Effector memory CD8-positive, alpha-beta T cell (primary cell): ENCODE measurements around the gene TTN.

Experiments used
- ATAC-seq: fragments of 150-1000 bp; cut with Tn5 transposase; replicated peaks from 2 replicates; pipeline ENCODE4 v1.10.0; 2021; ENCODE audit warnings: mild to moderate bottlenecking, moderate library complexity
- DNase-seq, 3 experiments: peaks; one replicate each; pipeline ENCODE4 v3.0.0; 2021
- H3K27ac Mint-ChIP-seq, 2 donors: one replicate each; pipeline ENCODE4 v1.8.0; 2022; ENCODE audit warnings: mild to moderate bottlenecking in 2 of 2, mixed read lengths in 2 of 2, moderate library complexity in 2 of 2
- H3K27me3 Mint-ChIP-seq, 2 donors: one replicate each; pipeline ENCODE4 v1.8.0; 2022; ENCODE audit warnings: mixed read lengths in 2 of 2
- H3K36me3 Mint-ChIP-seq: one replicate; pipeline ENCODE4 v1.8.0; 2022; ENCODE audit warnings: mild to moderate bottlenecking, moderate library complexity, mixed read lengths; ENCODE audit not compliant: insufficient read depth
- H3K4me1 Mint-ChIP-seq, 2 donors: one replicate each; pipeline ENCODE4 v1.8.0; 2022; ENCODE audit warnings: low read depth in 2 of 2, mixed read lengths in 2 of 2
- H3K4me3 Mint-ChIP-seq, 2 donors: one replicate each; pipeline ENCODE4 v1.8.0; 2022; ENCODE audit warnings: mild to moderate bottlenecking in 2 of 2, mixed read lengths in 2 of 2, moderate library complexity in 2 of 2
- H3K9me3 Mint-ChIP-seq, 2 donors: one replicate each; pipeline ENCODE4 v1.8.0; 2022; ENCODE audit warnings: mixed read lengths in 2 of 2

The TTN gene

GRCh38 chr2:178523596-178524134 is 283.6 kb downstream of the TTN start:
- Mint-ChIP-seq H3K4me1 (peaks cover 15 to 19% of the 10 kb centered on the region in 2 donors), H3K4me3 (peak overlapping the region; percentile 89 to 92), H3K27me3 (no peaks in the 10 kb centered on the region), H3K36me3 (peaks cover 4% of the 10 kb centered on the region), H3K27ac (peak overlapping the region; percentile 83 to 94), H3K9me3 (no peaks in the 10 kb centered on the region)
- no peak for DNase-seq
- ATAC-seq, result peak; percentile 5

DNA sequence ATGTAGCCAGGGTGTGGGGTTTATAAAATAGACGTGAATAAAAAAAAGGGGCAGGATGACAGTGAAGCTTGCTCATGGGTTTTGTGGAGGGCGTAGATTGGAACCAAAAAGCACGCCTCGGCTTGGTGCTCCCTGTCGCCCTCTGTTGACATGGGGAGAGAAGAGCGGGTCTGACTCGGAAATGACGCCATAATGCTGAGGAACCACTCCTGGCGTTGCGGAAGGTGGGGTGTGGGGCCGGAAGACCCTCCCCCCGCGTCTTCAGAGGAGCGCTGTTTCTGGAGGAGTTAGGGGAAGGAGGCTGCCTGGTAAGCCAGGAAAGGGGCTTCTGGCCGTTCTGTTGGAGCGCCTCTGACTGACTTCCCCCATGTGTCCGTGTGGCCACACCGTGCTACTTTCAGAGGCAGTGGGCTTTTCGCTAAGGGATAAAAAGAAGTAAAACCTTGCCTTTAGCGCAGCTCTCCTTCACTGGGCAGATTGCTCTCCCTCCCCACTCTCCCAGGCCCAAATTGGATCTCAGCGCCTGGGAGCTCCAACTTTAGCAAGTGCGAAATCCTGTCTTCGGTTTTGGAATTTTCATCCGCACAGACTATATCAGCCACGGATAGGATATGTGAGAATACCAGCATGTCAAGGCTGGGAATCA is 284.1 kb downstream of the TTN start:
- peaks cover 4% of the 10 kb centered on the region for H3K36me3 Mint-ChIP-seq
- H3K27ac Mint-ChIP-seq, result peak overlapping the region; percentile 83 to 94
- no peaks in the 10 kb centered on the region for H3K9me3 Mint-ChIP-seq
- peak; percentile 99 for ATAC-seq
- peak overlapping the region; percentile 89 to 92 for H3K4me3 Mint-ChIP-seq
- peak; percentile 78 to 84 (median 80) for DNase-seq
- peaks cover 15 to 17% of the 10 kb centered on the region in 2 donors for H3K4me1 Mint-ChIP-seq
- no peaks in the 10 kb centered on the region for H3K27me3 Mint-ChIP-seq

GRCh38 chr2:178521304-178522150 is 285.7 kb downstream of the TTN start:
- Mint-ChIP-seq H3K36me3 (peaks cover 4% of the 10 kb centered on the region), H3K27ac (peak overlapping the region; percentile 4 to 59), H3K4me1 (peaks cover 13 to 14% of the 10 kb centered on the region in 2 donors), H3K27me3 (no peaks in the 10 kb centered on the region), H3K4me3 (no peak overlapping the region), H3K9me3 (no peaks in the 10 kb centered on the region)
- DNase-seq, result no peak
- no peak for ATAC-seq

- Mint-ChIP-seq H3K27me3 (no peaks in the 10 kb centered on the region), H3K36me3 (no peaks in the 10 kb centered on the region), H3K27ac (no peak overlapping the region), H3K9me3 (no peaks in the 10 kb centered on the region), H3K4me1 (peaks cover 6 to 8% of the 10 kb centered on the region in 2 donors), H3K4me3 (no peak overlapping the region)
- ATAC-seq, result no peak
- DNase-seq, result no peak
Observed at GRCh38 chr2:178517496-178517895, 289.7 kb downstream of the TTN start.

- Mint-ChIP-seq H3K4me1 (peaks cover 6 to 8% of the 10 kb centered on the region in 2 donors), H3K27ac (peak overlapping the region in 1 of 2 donors; percentile 46), H3K4me3 (no peak overlapping the region), H3K27me3 (no peaks in the 10 kb centered on the region), H3K9me3 (no peaks in the 10 kb centered on the region), H3K36me3 (peaks cover 13% of the 10 kb centered on the region)
- DNase-seq (no peak), ATAC-seq (peak; percentile 91)
Observed at GRCh38 chr2:178514664-178515063, 292.6 kb downstream of the TTN start.

- no peaks in the 10 kb centered on the region for H3K9me3 Mint-ChIP-seq
- H3K4me3 Mint-ChIP-seq, result no peak overlapping the region
- H3K27me3 Mint-ChIP-seq, result no peaks in the 10 kb centered on the region
- peaks cover 6 to 8% of the 10 kb centered on the region in 2 donors for H3K4me1 Mint-ChIP-seq
- H3K36me3 Mint-ChIP-seq, result peaks cover 16% of the 10 kb centered on the region
- no peak for ATAC-seq
- DNase-seq, result no peak
- H3K27ac Mint-ChIP-seq, result no peak overlapping the region
Observed at GRCh38 chr2:178513876-178514275, 293.3 kb downstream of the TTN start.

- no peaks in the 10 kb centered on the region for H3K27me3 Mint-ChIP-seq
- DNase-seq (no peak), ATAC-seq (no peak)
- peaks cover 8 to 10% of the 10 kb centered on the region in 2 donors for H3K4me1 Mint-ChIP-seq
- peak overlapping the region in 1 of 2 donors; percentile 67 for H3K27ac Mint-ChIP-seq
- H3K4me3 Mint-ChIP-seq, result no peak overlapping the region
- H3K36me3 Mint-ChIP-seq, result peaks cover 16% of the 10 kb centered on the region
- no peaks in the 10 kb centered on the region for H3K9me3 Mint-ChIP-seq
Observed at GRCh38 chr2:178512484-178512883, 294.7 kb downstream of the TTN start.

DNA sequence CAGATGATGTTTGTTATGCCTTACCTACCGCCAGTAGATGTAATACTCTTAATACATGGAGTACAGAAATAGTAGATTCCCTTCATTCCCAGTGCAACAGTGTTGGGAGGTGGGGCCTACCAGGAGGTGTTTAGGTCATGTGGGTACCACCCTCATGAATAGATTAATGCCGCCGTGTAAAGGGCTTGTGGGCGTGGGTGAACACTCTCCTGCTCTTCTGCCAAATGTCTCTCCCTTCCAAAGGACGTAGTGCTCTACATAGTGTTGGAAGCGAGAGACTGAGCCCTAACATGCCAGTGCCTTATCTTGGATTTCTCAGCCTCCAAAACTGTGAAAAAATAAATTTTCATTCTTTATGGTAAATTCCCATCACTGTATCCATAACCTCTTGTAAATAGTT is 296.8 kb downstream of the TTN start:
- Mint-ChIP-seq H3K9me3 (no peaks in the 10 kb centered on the region), H3K27me3 (no peaks in the 10 kb centered on the region), H3K27ac (no peak overlapping the region), H3K4me1 (peaks cover 8 to 10% of the 10 kb centered on the region in 2 donors), H3K36me3 (peaks cover 28% of the 10 kb centered on the region), H3K4me3 (no peak overlapping the region)
- DNase-seq (no peak), ATAC-seq (no peak)

- no peaks in the 10 kb centered on the region for H3K27me3 Mint-ChIP-seq
Observed at GRCh38 chr2:178508646-178509045, 298.6 kb downstream of the TTN start.

GRCh38 chr2:178506949-178507348 is 300.3 kb downstream of the TTN start:
- H3K4me1 Mint-ChIP-seq, result peaks cover 0 to 4% of the 10 kb centered on the region in 2 donors
- ATAC-seq, result no peak
- no peaks in the 10 kb centered on the region for H3K9me3 Mint-ChIP-seq
- no peak for DNase-seq
- H3K36me3 Mint-ChIP-seq, result peaks cover 51% of the 10 kb centered on the region
- peak overlapping the region; percentile 15 to 62 for H3K27ac Mint-ChIP-seq
- no peak overlapping the region for H3K4me3 Mint-ChIP-seq
- H3K27me3 Mint-ChIP-seq, result no peaks in the 10 kb centered on the region

More at GRCh38 chr2:178508646-178509045, 298.6 kb downstream of the TTN start:
- Mint-ChIP-seq H3K4me3 (no peak overlapping the region), H3K4me1 (peaks cover 4 to 7% of the 10 kb centered on the region in 2 donors), H3K9me3 (no peaks in the 10 kb centered on the region), H3K36me3 (peaks cover 34% of the 10 kb centered on the region), H3K27ac (peak overlapping the region in 1 of 2 donors; percentile 63)
- ATAC-seq (no peak), DNase-seq (no peak)

GRCh38 chr2:178506524-178506923 is 300.7 kb downstream of the TTN start:
- Mint-ChIP-seq H3K27ac (peak overlapping the region; percentile 15 to 62), H3K9me3 (no peaks in the 10 kb centered on the region), H3K4me1 (peaks cover 0 to 4% of the 10 kb centered on the region in 2 donors), H3K27me3 (no peaks in the 10 kb centered on the region), H3K4me3 (no peak overlapping the region), H3K36me3 (peaks cover 53% of the 10 kb centered on the region)
- ATAC-seq, result no peak
- DNase-seq, result no peak

GRCh38 chr2:178506101-178506500 is 301.1 kb downstream of the TTN start:
- DNase-seq (no peak), ATAC-seq (no peak)
- H3K27me3 Mint-ChIP-seq, result no peaks in the 10 kb centered on the region
- H3K4me3 Mint-ChIP-seq, result no peak overlapping the region
- H3K36me3 Mint-ChIP-seq, result peaks cover 56% of the 10 kb centered on the region
- no peaks in the 10 kb centered on the region for H3K9me3 Mint-ChIP-seq
- no peak overlapping the region for H3K27ac Mint-ChIP-seq
- peaks cover 0 to 4% of the 10 kb centered on the region in 2 donors for H3K4me1 Mint-ChIP-seq

DNA sequence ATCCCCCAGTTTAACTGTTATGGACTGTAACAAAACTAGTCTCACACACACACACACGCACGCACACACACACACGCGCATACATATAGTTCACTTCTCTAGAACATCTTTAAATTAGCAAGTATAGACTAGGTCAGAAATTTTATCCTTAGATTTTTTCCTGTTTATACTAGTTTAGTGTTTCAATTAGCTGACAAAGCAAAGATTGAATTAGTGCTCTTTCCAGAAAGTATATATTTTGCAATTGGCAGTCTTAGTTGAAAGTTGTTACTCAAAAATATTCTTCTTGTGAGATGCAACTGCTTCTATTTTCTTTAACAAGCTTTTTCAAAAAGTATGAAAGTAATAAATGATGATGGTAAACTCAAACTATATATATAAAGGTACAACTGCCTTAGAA is 304.5 kb downstream of the TTN start:
- H3K4me3 Mint-ChIP-seq, result no peak overlapping the region
- no peak for ATAC-seq
- no peaks in the 10 kb centered on the region for H3K4me1 Mint-ChIP-seq
- DNase-seq, result no peak
- H3K9me3 Mint-ChIP-seq, result no peaks in the 10 kb centered on the region
- H3K27me3 Mint-ChIP-seq, result no peaks in the 10 kb centered on the region
- peaks cover 64% of the 10 kb centered on the region for H3K36me3 Mint-ChIP-seq
- H3K27ac Mint-ChIP-seq, result no peak overlapping the region
